HL-60 (cell line): ENCODE data around the gene C1orf141.

Source experiments
- DNase-seq, 2 experiments: peaks; one replicate each; pipeline ENCODE4 v3.0.0-alpha.2; 2010 to 2020; ENCODE audit warnings: low read depth in 1 of 2, low spot score in 1 of 2
- H3K27ac ChIP-seq: fragments of 250-450 bp; sonication (Bioruptor Pico); replicated peaks from 2 replicates; pipeline ENCODE4 v1.5.1; 2020; ENCODE audit warnings: mild to moderate bottlenecking, moderate library complexity
- H3K27me3 ChIP-seq: fragments of 250-450 bp; sonication (Bioruptor Pico); 2 replicates; pipeline ENCODE4 v1.5.1; 2021; ENCODE audit warnings: mild to moderate bottlenecking, moderate library complexity; ENCODE audit not compliant: insufficient read depth, poor library complexity, severe bottlenecking
- H3K4me3 ChIP-seq: replicated peaks from 2 replicates; pipeline ENCODE4 v1.5.1; 2011; ENCODE audit warnings: mild to moderate bottlenecking, control low read depth, low read length; ENCODE audit not compliant: insufficient read depth
- GABPA ChIP-seq: IDR thresholded peaks from 2 replicates; pipeline ENCODE4 v1.6.1; 2012; ENCODE audit warnings: low read depth
- POLR2AphosphoS5 ChIP-seq: IDR thresholded peaks from 2 replicates; pipeline ENCODE4 v1.6.1; 2012; ENCODE audit warnings: low read depth
- SPI1 ChIP-seq: IDR thresholded peaks from 2 replicates; pipeline ENCODE4 v1.6.1; 2012; ENCODE audit warnings: low read depth, mild to moderate bottlenecking, borderline replicate concordance
- TF ChIP-seq, protein P1 (sequence below): IDR thresholded peaks from 2 replicates; pipeline ENCODE4 v1.6.1; 2012; ENCODE audit warnings: low read depth; ENCODE audit not compliant: insufficient replicate concordance
- TF ChIP-seq, protein P2 (sequence below): IDR thresholded peaks from one replicate; pipeline ENCODE4 v1.5.1; 2011; ENCODE audit warnings: low read length, control low read depth, inconsistent platforms; ENCODE audit not compliant: insufficient read depth

The C1orf141 gene

DNA sequence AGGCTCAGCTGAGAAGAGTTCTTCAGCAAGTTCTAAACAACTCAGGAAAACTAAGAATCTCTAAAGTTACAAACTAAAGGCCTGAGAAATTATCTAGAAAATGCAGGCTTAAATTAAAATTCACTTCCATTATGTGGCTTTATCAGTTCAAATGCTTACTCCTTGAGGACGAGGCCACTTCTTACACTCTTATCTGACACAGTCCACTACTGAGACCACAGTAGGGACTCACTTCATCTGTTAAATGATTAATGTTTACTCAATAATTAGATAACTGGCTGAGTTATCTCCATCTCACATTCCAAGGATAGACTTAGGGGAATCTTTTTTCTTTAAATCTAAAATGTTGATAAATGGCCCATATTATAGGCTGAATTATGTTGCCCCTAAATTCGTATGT is 1.6 kb downstream of the C1orf141 start:
- DNase-seq, result no peak
- no peak for TF ChIP-seq GABPA
- no peak for TF ChIP-seq SPI1
- no peak for TF ChIP-seq POLR2AphosphoS5
- TF ChIP-seq, protein P1, sequence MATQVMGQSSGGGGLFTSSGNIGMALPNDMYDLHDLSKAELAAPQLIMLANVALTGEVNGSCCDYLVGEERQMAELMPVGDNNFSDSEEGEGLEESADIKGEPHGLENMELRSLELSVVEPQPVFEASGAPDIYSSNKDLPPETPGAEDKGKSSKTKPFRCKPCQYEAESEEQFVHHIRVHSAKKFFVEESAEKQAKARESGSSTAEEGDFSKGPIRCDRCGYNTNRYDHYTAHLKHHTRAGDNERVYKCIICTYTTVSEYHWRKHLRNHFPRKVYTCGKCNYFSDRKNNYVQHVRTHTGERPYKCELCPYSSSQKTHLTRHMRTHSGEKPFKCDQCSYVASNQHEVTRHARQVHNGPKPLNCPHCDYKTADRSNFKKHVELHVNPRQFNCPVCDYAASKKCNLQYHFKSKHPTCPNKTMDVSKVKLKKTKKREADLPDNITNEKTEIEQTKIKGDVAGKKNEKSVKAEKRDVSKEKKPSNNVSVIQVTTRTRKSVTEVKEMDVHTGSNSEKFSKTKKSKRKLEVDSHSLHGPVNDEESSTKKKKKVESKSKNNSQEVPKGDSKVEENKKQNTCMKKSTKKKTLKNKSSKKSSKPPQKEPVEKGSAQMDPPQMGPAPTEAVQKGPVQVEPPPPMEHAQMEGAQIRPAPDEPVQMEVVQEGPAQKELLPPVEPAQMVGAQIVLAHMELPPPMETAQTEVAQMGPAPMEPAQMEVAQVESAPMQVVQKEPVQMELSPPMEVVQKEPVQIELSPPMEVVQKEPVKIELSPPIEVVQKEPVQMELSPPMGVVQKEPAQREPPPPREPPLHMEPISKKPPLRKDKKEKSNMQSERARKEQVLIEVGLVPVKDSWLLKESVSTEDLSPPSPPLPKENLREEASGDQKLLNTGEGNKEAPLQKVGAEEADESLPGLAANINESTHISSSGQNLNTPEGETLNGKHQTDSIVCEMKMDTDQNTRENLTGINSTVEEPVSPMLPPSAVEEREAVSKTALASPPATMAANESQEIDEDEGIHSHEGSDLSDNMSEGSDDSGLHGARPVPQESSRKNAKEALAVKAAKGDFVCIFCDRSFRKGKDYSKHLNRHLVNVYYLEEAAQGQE, result no peak
- TF ChIP-seq, protein P2, sequence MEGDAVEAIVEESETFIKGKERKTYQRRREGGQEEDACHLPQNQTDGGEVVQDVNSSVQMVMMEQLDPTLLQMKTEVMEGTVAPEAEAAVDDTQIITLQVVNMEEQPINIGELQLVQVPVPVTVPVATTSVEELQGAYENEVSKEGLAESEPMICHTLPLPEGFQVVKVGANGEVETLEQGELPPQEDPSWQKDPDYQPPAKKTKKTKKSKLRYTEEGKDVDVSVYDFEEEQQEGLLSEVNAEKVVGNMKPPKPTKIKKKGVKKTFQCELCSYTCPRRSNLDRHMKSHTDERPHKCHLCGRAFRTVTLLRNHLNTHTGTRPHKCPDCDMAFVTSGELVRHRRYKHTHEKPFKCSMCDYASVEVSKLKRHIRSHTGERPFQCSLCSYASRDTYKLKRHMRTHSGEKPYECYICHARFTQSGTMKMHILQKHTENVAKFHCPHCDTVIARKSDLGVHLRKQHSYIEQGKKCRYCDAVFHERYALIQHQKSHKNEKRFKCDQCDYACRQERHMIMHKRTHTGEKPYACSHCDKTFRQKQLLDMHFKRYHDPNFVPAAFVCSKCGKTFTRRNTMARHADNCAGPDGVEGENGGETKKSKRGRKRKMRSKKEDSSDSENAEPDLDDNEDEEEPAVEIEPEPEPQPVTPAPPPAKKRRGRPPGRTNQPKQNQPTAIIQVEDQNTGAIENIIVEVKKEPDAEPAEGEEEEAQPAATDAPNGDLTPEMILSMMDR, result no peak
- Histone ChIP-seq H3K4me3 (no peak overlapping the region), H3K27me3 (no peaks in the 10 kb centered on the region), H3K27ac (no peak overlapping the region)

DNA sequence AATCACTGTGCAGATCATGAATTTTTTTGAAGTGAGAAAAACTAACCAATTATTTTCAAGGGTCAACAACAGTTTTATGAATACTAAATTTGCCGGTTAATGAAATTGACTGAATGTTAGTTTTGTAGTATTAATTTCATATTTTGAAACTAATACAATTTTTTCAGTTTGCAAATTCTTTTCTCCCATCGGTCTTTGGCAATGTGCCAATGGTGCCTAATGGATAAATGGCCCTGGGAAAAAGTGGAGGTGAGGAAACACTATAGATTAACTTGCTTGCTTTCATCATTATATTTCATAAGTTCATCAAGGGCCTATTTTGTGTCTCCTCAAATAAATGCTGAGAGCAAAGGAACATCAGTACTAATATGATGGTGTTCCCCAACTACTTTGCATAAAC is 4.1 kb downstream of the C1orf141 start:
- Histone ChIP-seq H3K27ac (no peak overlapping the region), H3K27me3 (no peaks in the 10 kb centered on the region), H3K4me3 (no peak overlapping the region)
- no peak for TF ChIP-seq POLR2AphosphoS5
- TF ChIP-seq, protein P2, result no peak
- TF ChIP-seq, protein P1, result no peak
- no peak for TF ChIP-seq GABPA
- no peak for DNase-seq

DNA sequence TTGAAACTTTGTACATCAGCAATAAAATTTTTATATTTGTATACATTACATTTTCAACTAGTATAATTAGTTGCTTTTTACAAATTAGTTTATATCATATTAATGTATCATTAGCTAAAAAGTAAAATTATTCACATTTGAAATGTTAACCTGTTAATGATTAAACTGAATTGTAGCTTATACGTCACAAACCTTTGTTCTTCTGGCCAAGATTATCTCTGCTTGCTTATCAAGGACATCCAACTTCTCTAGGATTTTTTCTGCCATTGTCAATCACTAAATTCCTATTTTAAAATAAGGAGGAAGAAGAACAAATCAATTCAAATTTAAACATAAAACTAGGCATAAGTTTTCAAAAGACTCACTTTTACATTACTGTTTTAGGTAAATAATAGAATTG is 7.8 kb downstream of the C1orf141 start:
- no peak overlapping the region for H3K4me3 ChIP-seq
- H3K27ac ChIP-seq, result no peak overlapping the region
- DNase-seq, result no peak
- no peaks in the 10 kb centered on the region for H3K27me3 ChIP-seq
- TF ChIP-seq, protein P1, result no peak
- TF ChIP-seq POLR2AphosphoS5, result no peak
- TF ChIP-seq, protein P2, result no peak
- TF ChIP-seq GABPA, result no peak
- TF ChIP-seq SPI1, result no peak
